Ishikawa (cell line): Measurements from ENCODE around the gene TAL1.

Source experiments
- CEBPB ChIP-seq: IDR thresholded peaks from 2 replicates; pipeline ENCODE4 v1.6.1; 2012
- CREB1 ChIP-seq: IDR thresholded peaks from 2 replicates; pipeline ENCODE4 v1.6.1; 2012; ENCODE audit warnings: low read depth
- EGR1 ChIP-seq: IDR thresholded peaks from 2 replicates; pipeline ENCODE4 v1.6.1; 2012
- EP300 ChIP-seq: IDR thresholded peaks from 2 replicates; pipeline ENCODE4 v1.6.1; 2012; ENCODE audit warnings: borderline replicate concordance
- FOXM1 ChIP-seq: IDR thresholded peaks from 2 replicates; pipeline ENCODE4 v1.6.1; 2012; ENCODE audit warnings: low read depth, borderline replicate concordance
- MAX ChIP-seq: IDR thresholded peaks from 2 replicates; pipeline ENCODE4 v1.6.1; 2012
- NFIC ChIP-seq: IDR thresholded peaks from 2 replicates; pipeline ENCODE4 v1.6.1; 2012
- RAD21 ChIP-seq: IDR thresholded peaks from 2 replicates; pipeline ENCODE4 v1.6.1; 2012; ENCODE audit warnings: low read depth
- REST ChIP-seq: IDR thresholded peaks from 2 replicates; pipeline ENCODE4 v1.6.1; 2012; ENCODE audit warnings: low read depth, mild to moderate bottlenecking
- TAF1 ChIP-seq: IDR thresholded peaks from 2 replicates; pipeline ENCODE4 v1.6.1; 2012; ENCODE audit warnings: low read depth, mild to moderate bottlenecking
- TCF12 ChIP-seq: IDR thresholded peaks from 2 replicates; pipeline ENCODE4 v1.6.1; 2012; ENCODE audit warnings: low read depth
- TEAD4 ChIP-seq: IDR thresholded peaks from 2 replicates; pipeline ENCODE4 v1.6.1; 2012
- USF1 ChIP-seq: IDR thresholded peaks from 2 replicates; pipeline ENCODE4 v1.6.1; 2012
- YY1 ChIP-seq: IDR thresholded peaks from 2 replicates; pipeline ENCODE4 v1.6.1; 2012; ENCODE audit warnings: low read depth
- ZBTB7A ChIP-seq: IDR thresholded peaks from 2 replicates; pipeline ENCODE4 v1.6.1; 2012; ENCODE audit warnings: low read depth

The TAL1 gene

GRCh38 chr1:47219590-47220220 lies 12.3 kb downstream of the TAL1 start:
- TF ChIP-seq REST (no peak), FOXM1 (no peak), CREB1 (no peak), USF1 (no peak), TAF1 (no peak), TEAD4 (no peak), MAX (no peak), EGR1 (no peak), YY1 (no peak), ZBTB7A (no peak), EP300 (no peak), RAD21 (no peak), CEBPB (no peak), NFIC (no peak), TCF12 (no peak)

GRCh38 chr1:47219001-47219400 lies 13.0 kb downstream of the TAL1 start:
- no peak for TF ChIP-seq CEBPB
- TF ChIP-seq REST, result no peak
- no peak for TF ChIP-seq USF1
- TF ChIP-seq EGR1, result no peak
- TF ChIP-seq RAD21, result no peak
- TF ChIP-seq NFIC, result no peak
- TF ChIP-seq YY1, result no peak
- no peak for TF ChIP-seq FOXM1
- TF ChIP-seq ZBTB7A, result no peak
- no peak for TF ChIP-seq TCF12
- TF ChIP-seq EP300, result no peak
- TF ChIP-seq MAX, result no peak
- TF ChIP-seq TAF1, result no peak
- no peak for TF ChIP-seq CREB1
- no peak for TF ChIP-seq TEAD4

GRCh38 chr1:47216278-47217059 lies 15.6 kb downstream of the TAL1 start:
- TF ChIP-seq NFIC, result 0 out of 2 replicates have a peak, but pooled peaks have one; percentile 13
- TF ChIP-seq FOXM1, result no peak
- TF ChIP-seq CREB1, result no peak

GRCh38 chr1:47215713-47216112 lies 16.3 kb downstream of the TAL1 start:
- TF ChIP-seq MAX, result no peak
- no peak for TF ChIP-seq NFIC
- no peak for TF ChIP-seq CEBPB
- TF ChIP-seq USF1, result no peak
- TF ChIP-seq TCF12, result no peak
- no peak for TF ChIP-seq RAD21
- TF ChIP-seq CREB1, result no peak
- TF ChIP-seq TEAD4, result no peak
- no peak for TF ChIP-seq EP300
- no peak for TF ChIP-seq EGR1
- no peak for TF ChIP-seq FOXM1
